Effector CD4-positive, alpha-beta T cell (primary cell): ENCODE results near the gene C8B.

ENCODE experiments used
- DNase-seq: peaks from one replicate; pipeline ENCODE4 v3.0.0-alpha.2; 2020

Gene C8B

DNA sequence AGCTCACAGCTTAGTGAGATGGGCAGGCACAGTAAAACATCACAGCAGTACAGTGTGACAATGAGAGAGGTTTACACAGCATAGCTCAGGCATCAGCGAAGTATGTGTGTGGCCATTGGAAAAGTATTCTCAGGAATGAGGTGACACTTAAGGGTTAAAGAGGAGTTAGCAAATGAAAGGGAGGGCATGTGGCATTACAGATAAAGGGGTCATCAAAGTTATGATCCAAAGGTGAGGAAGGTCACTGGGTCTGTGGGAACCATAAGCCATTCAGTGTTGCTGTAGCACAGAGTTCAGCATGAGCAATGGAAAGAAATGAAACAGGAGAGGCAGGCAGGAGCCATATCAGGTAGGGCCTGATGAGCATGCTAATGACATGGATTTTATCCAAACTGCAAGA, 4.5 kb upstream of the C8B start:
- DNase-seq = no peak

DNA sequence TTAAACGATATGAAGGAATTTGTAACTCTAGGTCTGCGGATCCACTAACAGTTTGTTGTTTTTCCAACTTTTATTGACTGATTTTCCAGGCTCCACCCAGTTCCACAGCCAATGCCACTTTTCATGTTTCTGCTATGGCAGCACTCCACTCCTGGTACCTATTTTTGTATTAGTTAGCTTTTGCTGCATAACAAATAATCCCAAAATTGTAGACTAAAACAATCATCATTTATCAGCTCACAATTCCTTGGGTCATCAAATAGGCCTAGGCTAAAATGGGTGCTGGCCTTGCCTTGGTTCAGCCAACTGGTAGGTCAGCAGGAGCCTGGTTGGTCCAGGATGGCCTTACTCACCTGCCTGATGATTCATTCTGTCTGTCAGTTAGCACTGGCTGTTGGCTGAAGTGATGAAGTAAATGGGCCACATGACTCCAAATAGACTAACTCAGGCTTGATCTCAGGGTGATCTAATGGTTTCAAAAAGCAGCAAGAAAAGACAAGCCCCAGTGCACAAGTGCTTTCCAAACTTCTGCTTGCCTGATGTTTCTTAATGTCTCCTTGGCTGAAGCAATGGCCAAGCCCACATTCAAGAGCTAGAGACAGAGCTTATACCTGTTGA, 3.2 kb upstream of the C8B start:
- no peak for DNase-seq

GRCh38 chr1:56967900-56968832, 2.4 kb upstream of the C8B start:
- DNase-seq = no peak

DNA sequence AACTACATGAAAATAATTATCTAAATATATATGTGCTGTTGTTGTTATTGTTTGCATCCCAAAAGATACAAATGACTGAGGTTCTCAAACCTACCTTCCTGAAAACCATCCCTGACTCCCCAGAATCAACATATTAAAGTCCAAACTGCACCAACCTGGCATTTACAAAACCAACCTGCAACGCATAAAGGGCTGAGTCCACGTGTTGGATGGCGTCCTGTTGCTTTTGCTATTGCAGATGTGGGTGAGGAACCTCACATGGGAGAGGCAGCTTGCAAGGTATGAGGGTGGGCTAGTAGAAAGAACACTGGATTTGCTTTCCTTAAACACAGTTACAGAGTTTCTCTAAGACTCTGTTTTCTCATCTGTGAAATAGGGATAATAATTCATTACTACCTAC, 1.5 kb upstream of the C8B start:
- DNase-seq = no peak

DNA sequence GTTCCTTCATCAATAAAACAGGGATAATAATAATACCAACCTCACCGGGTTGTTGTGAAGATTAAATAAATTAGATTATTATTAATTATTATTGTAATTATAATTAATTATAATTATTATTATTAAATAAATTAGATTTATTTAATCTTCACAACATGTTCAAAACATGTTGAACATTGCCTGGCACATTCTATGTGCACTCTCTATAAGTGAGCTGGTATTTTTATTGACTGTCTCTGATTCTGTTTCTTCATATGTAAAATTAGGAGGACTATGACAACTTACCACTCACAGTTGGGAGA, 834 bp upstream of the C8B start:
- DNase-seq = no peak

- DNase-seq = no peak
Measured at GRCh38 chr1:56965191-56965590, 624 bp downstream of the C8B start.

- no peak for DNase-seq
Measured at GRCh38 chr1:56964349-56965017, 1.3 kb downstream of the C8B start.

GRCh38 chr1:56963667-56964066, 2.1 kb downstream of the C8B start:
- DNase-seq = no peak

DNA sequence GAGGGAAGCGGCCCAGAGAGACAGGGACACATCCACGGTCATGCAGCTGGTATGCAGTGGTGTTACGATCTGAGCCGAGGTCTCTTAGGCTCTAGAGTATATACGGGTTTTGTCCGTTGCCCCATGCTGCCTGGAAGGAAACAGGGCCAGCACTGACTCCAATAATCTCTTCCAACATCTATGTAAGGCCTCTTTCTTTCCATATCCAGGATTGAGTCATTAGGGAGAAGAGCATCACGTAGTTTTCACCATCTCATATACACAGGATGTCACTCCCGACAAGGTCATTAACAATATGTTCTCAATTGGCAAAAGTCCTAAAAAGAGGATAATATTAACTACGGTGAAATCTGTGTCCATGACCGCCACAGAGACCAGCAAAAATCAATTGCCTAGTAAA, 4.4 kb downstream of the C8B start:
- no peak for DNase-seq

GRCh38 chr1:56958526-56958925, 7.3 kb downstream of the C8B start:
- DNase-seq = no peak

DNA sequence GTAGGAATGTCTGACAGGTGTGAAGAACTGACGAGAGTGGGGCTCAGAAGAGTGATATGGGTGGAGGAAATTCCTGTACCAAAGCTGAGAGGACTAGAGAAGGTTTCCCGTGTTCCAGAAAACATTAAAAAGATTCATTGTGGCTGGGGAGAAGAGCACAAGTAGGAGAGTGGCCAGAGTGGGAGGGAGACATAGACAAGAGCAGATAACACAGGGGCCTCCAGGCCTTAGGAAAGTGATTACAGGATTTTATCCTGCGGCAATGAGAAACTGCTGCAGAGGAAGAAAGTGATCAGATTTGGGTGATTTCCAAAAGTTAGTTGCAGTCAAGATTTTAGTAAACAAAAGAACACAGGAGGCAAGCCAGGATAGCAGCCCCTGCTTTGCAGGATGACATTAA, 7.9 kb downstream of the C8B start:
- no peak for DNase-seq

GRCh38 chr1:56954664-56955063, 11.2 kb downstream of the C8B start:
- DNase-seq = no peak

GRCh38 chr1:56953386-56953785, 12.4 kb downstream of the C8B start:
- no peak for DNase-seq

DNA sequence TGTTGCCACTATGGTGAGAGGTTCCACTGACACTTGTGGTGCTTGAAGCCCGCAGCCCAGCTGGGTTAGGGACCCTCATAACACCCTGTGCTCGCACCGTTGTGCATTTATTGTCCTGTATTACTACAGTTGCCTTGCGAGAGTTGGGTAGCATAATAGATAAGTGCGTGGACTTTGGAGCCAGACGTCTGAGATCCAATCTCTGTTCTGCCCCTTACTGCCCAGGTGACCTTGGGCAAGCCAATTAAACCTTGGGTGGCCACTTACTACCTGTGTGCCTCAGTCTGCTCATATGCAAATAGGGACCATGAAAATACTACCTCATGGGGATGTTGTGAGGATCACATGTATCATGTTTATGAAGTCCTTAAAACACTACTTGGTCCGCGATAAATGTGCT, 13.3 kb downstream of the C8B start:
- no peak for DNase-seq

DNA sequence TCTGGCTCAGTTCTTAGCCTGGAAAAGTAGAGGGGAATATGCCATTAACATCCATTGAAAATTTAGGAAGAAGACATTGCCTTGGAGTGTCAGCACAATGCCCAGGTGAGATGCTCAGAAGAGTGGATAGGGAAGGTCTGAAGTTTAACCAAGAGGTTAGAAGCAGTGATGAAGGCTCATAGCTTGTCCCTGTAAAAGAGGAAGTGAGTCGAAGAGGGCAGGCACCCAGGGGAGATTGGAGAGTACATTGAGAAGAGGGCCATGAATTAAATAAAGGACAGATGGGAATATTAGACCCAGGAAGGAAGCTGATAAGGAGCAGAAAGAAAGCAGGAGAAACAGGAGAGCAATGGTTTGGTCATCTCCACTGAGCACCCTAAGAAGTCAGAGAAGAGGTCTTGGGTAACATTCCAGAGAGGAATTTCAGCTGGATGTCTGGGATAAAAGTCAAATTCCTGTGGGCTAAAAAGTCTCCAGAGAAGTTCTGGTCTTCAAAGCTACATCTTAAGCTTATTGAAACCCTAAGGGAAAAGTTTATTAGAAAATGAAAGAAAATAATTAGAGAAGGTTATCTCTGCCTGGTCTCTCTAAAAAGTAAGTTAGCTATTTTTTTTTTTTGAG, 17.3 kb downstream of the C8B start:
- no peak for DNase-seq

DNA sequence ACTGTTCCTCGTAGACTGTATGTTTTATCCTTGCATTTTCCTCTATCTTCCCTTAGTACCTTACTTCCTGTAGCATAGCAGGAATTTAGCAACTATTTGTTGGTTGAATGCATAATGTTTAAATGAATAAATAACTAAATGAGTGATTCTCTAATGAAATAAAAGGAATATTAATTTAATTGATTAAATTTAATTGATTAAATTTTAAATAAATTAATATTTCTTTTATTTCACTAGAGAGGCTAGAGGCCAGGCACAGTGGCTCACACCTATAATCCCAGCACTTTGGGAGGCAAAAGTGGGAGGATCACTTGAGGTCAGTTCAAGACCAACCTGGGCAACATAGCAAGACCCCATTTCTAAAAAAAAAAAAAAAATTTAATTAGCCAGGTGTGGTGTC, 25.8 kb downstream of the C8B start:
- no peak for DNase-seq

- DNase-seq = no peak
Measured at GRCh38 chr1:56939209-56939608, 26.6 kb downstream of the C8B start.

DNA sequence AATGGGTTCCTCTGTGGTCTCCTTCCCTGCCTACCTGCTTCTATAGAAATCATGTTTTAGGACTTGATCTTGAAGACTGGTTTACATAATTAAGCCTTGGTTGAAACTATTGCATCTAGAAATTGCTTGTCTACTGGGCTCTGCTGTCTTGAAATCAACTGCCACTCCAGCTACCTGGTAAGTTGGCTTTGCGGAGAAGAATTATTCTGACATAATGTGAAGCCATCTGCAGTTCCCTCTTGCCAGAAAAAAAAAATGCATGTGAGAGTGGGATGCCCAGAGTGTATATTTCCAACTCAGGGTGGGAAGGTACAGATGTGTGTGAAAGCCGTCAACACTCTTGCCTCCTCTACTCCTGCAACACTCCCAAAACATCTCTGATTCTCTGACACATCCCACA, 27.2 kb downstream of the C8B start:
- no peak for DNase-seq

DNA sequence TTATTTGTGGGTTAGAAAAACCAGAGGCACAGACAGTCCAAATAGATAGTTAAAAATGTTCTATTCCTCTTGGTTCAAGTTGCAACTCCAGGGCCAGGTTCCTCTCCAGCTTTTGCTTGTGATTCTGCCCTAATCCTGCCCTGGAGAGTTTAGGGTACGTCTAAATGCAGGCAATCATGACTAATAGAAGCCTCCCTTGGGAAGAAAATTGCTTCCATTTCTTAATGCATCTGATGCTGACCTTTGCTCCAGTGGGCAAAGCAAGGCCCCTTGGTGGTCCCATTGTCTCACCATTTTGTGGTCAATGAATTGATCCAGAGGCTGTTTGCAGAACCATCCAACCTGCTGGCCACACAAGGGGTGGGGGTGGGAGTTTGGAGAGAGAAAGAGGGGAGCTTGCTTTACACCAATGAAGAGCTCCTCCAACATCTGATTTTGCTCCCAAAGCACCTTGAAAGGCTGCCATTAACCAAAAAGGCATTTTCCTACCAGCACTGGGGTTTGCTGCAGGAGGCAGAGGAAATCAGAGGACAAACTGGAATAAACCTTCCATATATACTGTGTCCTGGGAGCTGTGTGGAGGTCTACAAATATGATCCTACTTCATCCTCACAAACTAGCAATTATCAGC, 31.3 kb downstream of the C8B start:
- no peak for DNase-seq

DNA sequence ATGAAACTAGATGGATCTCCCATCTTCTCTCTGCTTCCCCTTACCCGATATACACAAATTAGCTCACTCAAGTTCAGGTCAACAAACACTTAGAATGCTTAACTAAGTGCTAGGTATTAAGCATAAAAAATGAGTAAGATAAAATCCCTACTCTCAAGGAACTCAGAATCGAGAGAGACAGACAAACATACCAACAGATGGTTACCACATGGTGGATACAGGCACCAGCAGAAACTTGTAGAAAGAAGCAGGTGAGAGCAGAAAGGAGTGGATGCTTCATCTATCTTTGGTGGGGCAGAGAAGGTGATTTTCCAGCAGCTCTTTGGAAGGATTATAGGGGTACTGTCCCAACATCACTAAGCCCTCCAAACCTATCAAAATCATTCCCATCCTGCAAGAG, 32.2 kb downstream of the C8B start:
- no peak for DNase-seq

DNA sequence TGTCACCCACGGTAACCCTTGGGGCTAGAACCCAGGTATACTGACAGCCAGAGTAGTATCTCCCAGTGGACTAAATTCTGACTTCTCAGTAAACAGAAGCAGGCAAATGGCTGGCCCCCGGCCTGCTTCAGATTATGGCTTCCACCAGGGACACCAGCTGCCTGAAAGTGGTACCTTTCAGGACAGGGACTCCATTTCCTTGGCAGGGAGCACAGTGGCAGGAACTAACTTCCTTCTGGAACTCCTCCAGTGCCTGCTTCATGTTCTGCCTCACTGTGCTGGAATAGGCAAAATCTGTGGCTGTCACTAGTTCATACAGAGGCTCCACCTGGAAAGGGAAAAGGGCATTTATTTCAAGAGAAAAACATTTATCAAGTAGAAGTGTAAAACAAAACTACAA, 32.7 kb downstream of the C8B start:
- DNase-seq = no peak

DNA sequence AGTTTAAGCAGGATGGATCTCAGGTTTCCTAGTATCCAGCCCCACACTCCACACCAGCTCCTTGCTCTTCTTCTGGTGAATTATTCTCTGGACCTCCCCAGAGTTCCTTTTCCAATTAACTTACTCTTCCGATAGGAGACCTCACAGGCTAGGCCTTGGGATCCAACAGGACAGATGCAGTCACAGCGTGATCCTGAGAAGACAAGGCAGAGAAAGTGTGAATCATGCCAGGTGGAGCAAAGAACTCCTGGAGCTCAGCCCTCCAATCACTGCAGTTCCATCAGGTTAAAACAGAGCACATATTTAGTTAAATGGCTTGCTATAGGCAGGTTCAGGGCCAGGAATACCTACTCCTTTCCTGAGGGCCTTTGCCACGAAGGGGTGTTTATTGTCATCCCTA, 34.1 kb downstream of the C8B start:
- DNase-seq = no peak

GRCh38 chr1:56931211-56931610, 34.6 kb downstream of the C8B start:
- DNase-seq = no peak
